Activated CD4-positive, CD25-positive, alpha-beta regulatory T cell (primary cell): Measurements from ENCODE around the gene NXF1.
A peak's percentile ranks its signal among the peaks of the same experiment; 100 is the strongest.
"Not testable (repeated sequence)": the region's sequence is repeated elsewhere in the genome, so short reads cannot be mapped to it uniquely, and the experiment has no call there.

Experiments
- DNase-seq, 4 experiments: peaks; one replicate each; lab custom pipeline; 2025; lab: John Stamatoyannopoulos, UW

Gene NXF1

GRCh38 chr11:62787005-62787759, 18.1 kb downstream of the NXF1 start, which contains the start of gene TMEM179B:
TSS of gene TMEM179B (plus strand) at chr11:62787402. CDS start at chr11:62787432, 30 bp downstream.
- peak; percentile 95 to 98 (median 96) for DNase-seq

GRCh38 chr11:62786318-62787004, 18.8 kb downstream of the NXF1 start:
- peak; percentile 67 to 79 (median 74) for DNase-seq

DNA sequence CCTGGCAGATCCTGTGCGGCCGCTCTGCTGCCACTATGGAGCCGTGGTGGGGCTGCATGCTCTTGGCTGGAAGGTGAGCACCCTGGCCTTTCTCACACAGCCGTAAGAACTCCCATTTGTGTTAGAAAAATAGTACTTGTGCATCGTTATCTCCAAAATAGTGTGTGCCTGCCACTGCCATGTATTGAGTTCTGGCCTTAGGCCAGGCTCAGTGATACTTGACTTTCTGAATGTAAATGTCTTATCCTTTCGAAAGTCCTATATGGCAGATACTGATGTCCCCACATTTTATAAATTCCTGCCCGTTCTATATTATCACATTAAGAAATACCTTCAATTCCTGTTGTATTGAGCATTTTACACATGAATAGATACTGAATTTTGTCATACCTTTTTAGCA, 22.5 kb downstream of the NXF1 start:
- no peak for DNase-seq

GRCh38 chr11:62778441-62778840, 26.8 kb downstream of the NXF1 start:
- no peak for DNase-seq

GRCh38 chr11:62777389-62777788, 27.9 kb downstream of the NXF1 start:
- no peak for DNase-seq

GRCh38 chr11:62775646-62776045, 29.6 kb downstream of the NXF1 start:
- no peak for DNase-seq

DNA sequence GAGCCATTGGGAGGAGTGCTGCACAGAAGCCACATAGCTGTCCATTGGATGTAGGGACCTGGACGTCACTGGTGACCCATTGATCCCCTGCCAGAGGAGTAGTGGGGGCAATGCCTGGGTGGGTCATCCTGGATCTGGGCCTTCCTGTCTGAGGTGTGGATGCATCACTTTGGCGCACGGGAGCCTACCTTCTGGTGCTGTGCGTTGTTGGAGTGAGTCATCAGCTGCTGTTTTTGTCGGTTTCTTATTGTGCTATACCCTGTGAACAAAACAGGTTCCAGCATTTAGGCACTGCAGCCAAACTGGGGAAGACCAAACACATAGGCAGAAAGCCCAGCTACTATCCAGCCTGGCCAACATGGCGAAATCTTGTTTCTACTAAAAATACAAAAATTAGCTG, 30.8 kb downstream of the NXF1 start:
- DNase-seq, result no peak

- DNase-seq, result peak; percentile 77 to 96 (median 86)
Observed at GRCh38 chr11:62771144-62772021, 33.9 kb downstream of the NXF1 start, which contains the start of gene TAF6L. TSS of gene TAF6L (plus strand) at chr11:62771396. CDS start at chr11:62775784, 4,388 bp downstream.

DNA sequence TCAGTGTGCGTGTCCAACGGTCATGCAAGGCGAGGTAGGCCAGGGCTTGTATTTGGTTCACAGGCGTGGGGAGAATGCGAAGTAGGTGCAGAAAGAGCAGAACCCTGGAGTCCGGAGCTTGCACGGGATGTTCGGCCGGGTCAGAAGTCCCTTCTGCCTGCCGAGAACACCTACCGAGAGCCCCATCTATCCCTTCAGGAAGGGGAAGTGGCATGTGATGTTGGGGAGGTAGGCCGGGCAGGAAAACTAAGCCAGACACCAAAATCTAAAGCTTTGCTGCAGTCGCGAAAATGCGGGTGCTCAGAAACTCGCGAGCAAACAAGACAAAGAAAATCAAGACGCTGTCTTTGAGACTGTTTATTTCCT, 34.5 kb downstream of the NXF1 start:
- DNase-seq, result no peak

DNA sequence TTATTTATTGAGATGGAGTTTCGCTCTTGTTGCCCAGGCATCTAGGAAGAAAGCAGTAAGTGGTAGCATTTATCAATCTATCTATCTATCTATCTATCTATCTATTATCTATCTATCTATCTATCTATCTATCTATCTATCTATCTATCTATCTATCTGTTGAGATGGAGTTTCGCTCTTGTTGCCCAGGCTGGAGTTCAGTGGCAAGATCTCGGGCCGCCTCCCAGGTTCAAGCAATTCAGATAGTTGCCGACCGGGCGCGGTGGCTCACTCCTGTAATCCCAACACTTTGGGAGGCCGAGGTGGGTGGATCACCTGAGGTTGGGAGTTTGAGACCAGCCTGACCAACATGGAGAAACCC, 44.4 kb downstream of the NXF1 start:
- DNase-seq, result not testable (repeated sequence)

GRCh38 chr11:62757846-62758788, 47.1 kb downstream of the NXF1 start:
- no peak for DNase-seq

DNA sequence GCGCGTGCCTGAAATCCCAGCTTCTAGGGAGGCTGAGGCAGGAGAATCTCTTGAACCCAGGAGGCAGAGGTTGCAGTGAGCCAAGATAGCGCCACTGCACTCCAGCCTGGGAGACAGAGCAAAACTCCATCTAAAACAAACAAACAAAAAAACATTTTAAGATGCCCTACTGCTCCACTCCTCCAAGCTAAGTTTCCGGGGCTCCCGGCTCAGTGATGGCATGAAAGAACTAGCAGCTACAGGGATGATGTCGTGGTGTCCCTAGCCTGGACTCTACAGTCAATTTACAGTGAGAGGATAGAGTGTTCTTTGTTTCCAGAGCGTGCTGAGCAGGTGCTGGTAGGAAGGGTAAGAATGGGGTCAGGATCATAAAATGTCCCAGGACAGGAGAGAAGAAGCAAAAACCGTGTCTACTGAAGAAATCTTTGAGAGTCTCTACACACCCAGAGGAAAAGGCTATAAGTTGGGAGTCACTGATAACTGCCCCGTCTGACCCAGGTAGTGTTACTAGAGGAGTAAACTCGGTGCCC, 50.1 kb downstream of the NXF1 start:
- DNase-seq, result no peak

- DNase-seq, result peak; percentile 88 to 97 (median 91)
Observed at GRCh38 chr11:62753736-62754603, 51.3 kb downstream of the NXF1 start, which contains the start of gene ZBTB3. TSS of gene ZBTB3 (minus strand) at chr11:62754160. CDS start at chr11:62753664, 496 bp downstream.

DNA sequence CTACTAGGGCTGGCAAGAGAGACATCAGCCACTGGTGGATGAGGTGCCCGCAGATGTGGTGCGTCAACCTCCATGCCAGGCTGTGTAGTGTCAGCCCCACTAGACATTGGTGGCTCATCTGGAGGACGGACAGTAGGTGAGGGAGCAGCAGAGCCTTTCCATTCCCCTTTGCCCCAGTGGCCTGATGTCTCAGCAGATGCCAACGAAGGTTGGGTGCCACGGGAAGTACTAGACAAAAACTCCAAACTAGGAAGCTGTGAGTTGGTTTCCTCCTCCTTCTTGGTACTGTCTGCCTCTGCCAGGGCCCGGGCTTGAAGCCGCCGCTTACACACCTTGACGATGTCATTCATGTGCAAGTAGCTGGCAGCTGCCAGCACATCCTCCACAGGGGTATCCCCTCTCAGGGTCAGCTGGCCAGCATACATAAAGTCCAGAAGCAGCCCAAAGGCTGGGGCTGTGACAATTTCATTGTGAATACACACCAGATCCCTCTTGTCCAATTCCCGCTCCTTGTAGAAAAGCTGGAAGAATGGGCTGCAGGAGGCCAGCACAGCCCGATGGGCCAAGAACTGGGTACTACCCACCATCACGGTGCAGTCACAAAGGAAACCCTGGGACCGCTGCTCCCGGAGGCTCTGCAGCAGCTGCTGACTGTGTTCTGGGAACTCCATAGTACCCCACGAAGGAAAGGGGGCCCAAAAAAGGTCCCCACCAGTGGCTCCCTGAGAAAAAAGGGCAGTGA, 52.1 kb downstream of the NXF1 start:
- DNase-seq, result no peak

- no peak for DNase-seq
Observed at GRCh38 chr11:62752177-62752785, 53.0 kb downstream of the NXF1 start.

GRCh38 chr11:62749931-62750330, 55.3 kb downstream of the NXF1 start:
- DNase-seq, result not testable (repeated sequence)

GRCh38 chr11:62747475-62748160, 57.6 kb downstream of the NXF1 start:
- DNase-seq, result no peak
